Body of pancreas (tissue), 4 donors: ENCODE measurements around the gene HOXB4. TPM values are rescaled to one million over a fixed set of nuclear protein-coding genes. Genes with fewer than 3 reads are reported as not detected.

Experiments
- ATAC-seq: fragments of 150-250 bp; one replicate; pipeline ENCODE4 v1.9.1; 2016
- DNase-seq, 4 donors: peaks; one replicate each; pipeline ENCODE4 v3.0.0-alpha.2; 2019
- H3K27ac ChIP-seq, 4 donors: fragments of 200-600 bp; sonication (generic); 1 replicate in 3 of 4; 2 replicates in 1 of 4; pipeline versions ENCODE4 v1.5.1 to v1.6.1; 2016 to 2019; ENCODE audit warnings: mild to moderate bottlenecking in 1 of 4, mixed read lengths in 1 of 4, moderate library complexity in 1 of 4
- H3K27me3 ChIP-seq, 2 donors: fragments of 200-600 bp; sonication (generic); one replicate each; pipeline ENCODE4 v1.6.0; 2016; ENCODE audit warnings: mild to moderate bottlenecking in 1 of 2
- H3K36me3 ChIP-seq, 2 donors: fragments of 200-600 bp; sonication (generic); replicated peaks in 1 of 2; 2 replicates each; pipeline ENCODE4 v1.5.1; 2016; ENCODE audit warnings: low read depth in 2 of 2; ENCODE audit not compliant: insufficient read depth in 1 of 2
- H3K4me1 ChIP-seq: fragments of 200-600 bp; sonication (generic); one replicate; pipeline ENCODE4 v1.6.0; 2016
- H3K4me3 ChIP-seq, 2 donors: fragments of 200-600 bp; sonication (generic); 1 replicate in 1 of 2; 2 replicates in 1 of 2; pipeline ENCODE4 v1.5.1; 2016 to 2019
- H3K9me3 ChIP-seq, 3 donors: fragments of 200-600 bp; sonication (generic); 1 replicate in 2 of 3; 2 replicates in 1 of 3; pipeline ENCODE4 v1.5.1; 2016
- POLR2A ChIP-seq, 3 donors: fragments of 450-650 bp; IDR thresholded peaks; one replicate each; pipeline ENCODE4 v1.6.1; 2016; ENCODE audit warnings: antibody characterized with exemption in 3 of 3, mild to moderate bottlenecking in 2 of 3
- WGBS, 2 donors: methylation state at CpG; one replicate each; pipeline ENCODE4 v1.1.5; 2017; 5-methylcytosine and 5-hydroxymethylcytosine counted together
- intact Hi-C: fragments of 100-400 bp; cut with DNase I; formaldehyde crosslinking; loops from one replicate; pipeline ENCODE4 v1.15.1; 2023
- total RNA-seq, 2 donors: library from RNA; depleted of rRNA; stranded (reverse); fragments of >200 nt; gene quantifications; one replicate each; pipeline ENCODE4 v1.1.0, GENCODE V29; 2016
- TF ChIP-seq, protein P1 (sequence below), 7 experiments: fragments of 450-650 bp in 4 of 7; fragments of 200-600 bp in 3 of 7; sonication (generic) in 3 of 7; IDR thresholded peaks; one replicate each; pipeline ENCODE4 v1.5.1; 2016 to 2019; ENCODE audit warnings: antibody characterized with exemption in 7 of 7

HOXB4 gene
- total RNA-seq, 2 donors from 2014 or later: 0.26 to 2.3 TPM

DNA sequence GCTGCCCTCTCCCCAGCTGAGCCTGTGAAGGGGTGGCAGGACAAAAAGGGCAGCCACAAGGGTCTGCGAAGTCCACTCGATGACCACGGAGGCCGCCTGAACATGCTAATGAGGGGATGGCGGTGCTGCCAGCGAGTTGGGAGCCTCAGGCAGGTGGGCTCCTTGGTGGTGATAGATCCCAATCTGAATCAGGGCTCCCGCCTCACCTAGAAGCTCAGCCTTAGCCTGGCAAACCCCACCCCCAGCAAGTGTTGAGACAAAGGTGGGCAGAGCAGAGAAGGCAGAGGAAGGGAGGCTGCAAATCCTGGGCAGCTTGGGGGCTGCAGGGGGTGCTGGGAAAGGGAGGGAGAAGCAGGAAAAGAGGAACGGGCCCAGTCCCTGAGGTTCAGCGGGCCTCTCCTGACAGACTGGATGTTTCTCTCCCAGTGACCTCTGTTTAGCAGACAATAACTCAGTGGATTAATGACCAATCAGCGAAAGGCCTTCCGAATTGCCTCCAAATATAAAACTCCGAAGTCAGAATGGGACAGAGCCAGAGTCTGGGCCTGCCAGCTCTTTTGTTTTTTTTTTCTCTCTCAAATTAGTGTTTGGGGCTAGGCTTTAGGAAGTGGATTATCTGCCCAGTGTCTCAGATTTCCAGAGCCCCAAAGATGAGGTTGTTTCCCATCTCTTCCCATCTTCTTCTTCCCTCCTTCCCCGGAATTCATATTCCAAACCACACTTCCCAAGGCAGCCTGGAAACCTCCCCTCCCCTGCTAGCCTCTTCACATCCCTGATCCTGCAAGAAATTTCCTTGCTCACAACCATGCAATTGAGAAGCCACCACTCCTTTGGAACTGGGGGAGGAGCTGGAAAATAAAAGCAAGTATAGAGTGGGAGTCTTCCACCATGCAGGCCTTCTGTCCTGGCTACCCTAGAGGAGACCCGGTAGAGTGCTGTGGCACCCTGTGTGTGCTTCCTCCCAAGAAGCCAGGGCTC lies 18.0 kb downstream of the HOXB4 start:
- peaks cover 17% of the 10 kb centered on the region for H3K4me1 ChIP-seq
- no peak for TF ChIP-seq POLR2A (IDR thresholded peaks at IDR 0.05)
- TF ChIP-seq, protein P1, sequence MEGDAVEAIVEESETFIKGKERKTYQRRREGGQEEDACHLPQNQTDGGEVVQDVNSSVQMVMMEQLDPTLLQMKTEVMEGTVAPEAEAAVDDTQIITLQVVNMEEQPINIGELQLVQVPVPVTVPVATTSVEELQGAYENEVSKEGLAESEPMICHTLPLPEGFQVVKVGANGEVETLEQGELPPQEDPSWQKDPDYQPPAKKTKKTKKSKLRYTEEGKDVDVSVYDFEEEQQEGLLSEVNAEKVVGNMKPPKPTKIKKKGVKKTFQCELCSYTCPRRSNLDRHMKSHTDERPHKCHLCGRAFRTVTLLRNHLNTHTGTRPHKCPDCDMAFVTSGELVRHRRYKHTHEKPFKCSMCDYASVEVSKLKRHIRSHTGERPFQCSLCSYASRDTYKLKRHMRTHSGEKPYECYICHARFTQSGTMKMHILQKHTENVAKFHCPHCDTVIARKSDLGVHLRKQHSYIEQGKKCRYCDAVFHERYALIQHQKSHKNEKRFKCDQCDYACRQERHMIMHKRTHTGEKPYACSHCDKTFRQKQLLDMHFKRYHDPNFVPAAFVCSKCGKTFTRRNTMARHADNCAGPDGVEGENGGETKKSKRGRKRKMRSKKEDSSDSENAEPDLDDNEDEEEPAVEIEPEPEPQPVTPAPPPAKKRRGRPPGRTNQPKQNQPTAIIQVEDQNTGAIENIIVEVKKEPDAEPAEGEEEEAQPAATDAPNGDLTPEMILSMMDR (IDR thresholded peaks at IDR 0.05): no peak
- no peaks in the 10 kb centered on the region for H3K9me3 ChIP-seq
- H3K36me3 ChIP-seq: no peaks in the 10 kb centered on the region
- H3K4me3 ChIP-seq: no peak overlapping the region
- H3K27ac ChIP-seq: peak overlapping the region in 1 of 4 donors; percentile 7
- WGBS, 2 donors: 55 to 57% methylated on average over 14 of the region's 14 CpGs
- intact Hi-C loops: no loop called here
- H3K27me3 ChIP-seq: peaks cover 0 to 24% of the 10 kb centered on the region in 2 donors
- ATAC-seq (no peak), DNase-seq (no peak)

GRCh38 chr17:48559122-48559839 lies 18.9 kb downstream of the HOXB4 start:
- no peak for TF ChIP-seq POLR2A (IDR thresholded peaks at IDR 0.05)
- TF ChIP-seq, protein P1 (IDR thresholded peaks at IDR 0.05): no peak
- peaks cover 0 to 28% of the 10 kb centered on the region in 2 donors for H3K27me3 ChIP-seq
- 53 to 58% methylated on average over 16 of the region's 16 CpGs for WGBS, 2 donors
- no peaks in the 10 kb centered on the region for H3K36me3 ChIP-seq
- no peak overlapping the region for H3K4me3 ChIP-seq
- no peak for ATAC-seq
- DNase-seq: no peak
- H3K9me3 ChIP-seq: no peaks in the 10 kb centered on the region
- H3K4me1 ChIP-seq: peaks cover 21% of the 10 kb centered on the region
- intact Hi-C loops: no loop called here
- H3K27ac ChIP-seq: peak overlapping the region in 1 of 4 donors; percentile 7

- TF ChIP-seq, protein P1 (IDR thresholded peaks at IDR 0.05): no peak
- no peak for TF ChIP-seq POLR2A (IDR thresholded peaks at IDR 0.05)
- ATAC-seq (no peak), DNase-seq (no peak)
- Histone ChIP-seq H3K4me3 (no peak overlapping the region), H3K4me1 (peaks cover 22% of the 10 kb centered on the region), H3K9me3 (no peaks in the 10 kb centered on the region), H3K27ac (peak overlapping the region in 1 of 4 donors; percentile 16), H3K36me3 (no peaks in the 10 kb centered on the region), H3K27me3 (peaks cover 0 to 25% of the 10 kb centered on the region in 2 donors)
- intact Hi-C loops: no loop called here
- 60 to 65% methylated on average over 2 of the region's 2 CpGs for WGBS, 2 donors
Measured at GRCh38 chr17:48558831-48559121, 19.4 kb downstream of the HOXB4 start.

- no peaks in the 10 kb centered on the region for H3K9me3 ChIP-seq
- no peaks in the 10 kb centered on the region for H3K36me3 ChIP-seq
- WGBS, 2 donors: 49 to 55% methylated on average over 13 of the region's 13 CpGs
- TF ChIP-seq, protein P1 (IDR thresholded peaks at IDR 0.05): no peak
- TF ChIP-seq POLR2A (IDR thresholded peaks at IDR 0.05): no peak
- H3K27me3 ChIP-seq: peaks cover 0 to 20% of the 10 kb centered on the region in 2 donors
- H3K4me3 ChIP-seq: no peak overlapping the region
- peak overlapping the region in 1 of 4 donors; percentile 16 for H3K27ac ChIP-seq
- ATAC-seq (no peak), DNase-seq (no peak)
- H3K4me1 ChIP-seq: peaks cover 22% of the 10 kb centered on the region
- intact Hi-C loops: no loop called here
Measured at GRCh38 chr17:48558057-48558830, 19.9 kb downstream of the HOXB4 start.
